GM23338 (cell line): Measurements from ENCODE around the gene RNF183. TPM values are rescaled to one million over a fixed set of nuclear protein-coding genes. Genes with fewer than 3 reads are reported as not detected.

Experiments
- ATAC-seq: fragments of 200-7000 bp; cut with Tn5 transposase; 3 replicates; pipeline ENCODE4 v1.9.1; 2020
- DNase-seq: peaks from one replicate; pipeline ENCODE4 v3.0.0-alpha.2; 2015; ENCODE audit warnings: low spot score
- H2AFZ ChIP-seq: fragments of 200-600 bp; sonication (generic); 2 replicates; pipeline ENCODE4 v1.8.0; 2016; ENCODE audit warnings: antibody characterized with exemption, mild to moderate bottlenecking, moderate library complexity
- H3F3A ChIP-seq: fragments of 200-600 bp; sonication (generic); replicated peaks from 2 replicates; pipeline ENCODE4 v1.8.0; 2017; ENCODE audit warnings: antibody characterized with exemption, mixed run types, low read depth
- H3K27ac ChIP-seq: fragments of 200-600 bp; sonication (generic); 2 replicates; pipeline ENCODE4 v1.6.1; 2016; ENCODE audit warnings: low read depth
- H3K27me3 ChIP-seq: fragments of 200-600 bp; sonication (generic); 2 replicates; pipeline ENCODE4 v1.8.0; 2016; ENCODE audit warnings: mild to moderate bottlenecking, mixed run types, moderate library complexity; ENCODE audit not compliant: insufficient read depth
- H3K36me3 ChIP-seq: fragments of 200-600 bp; sonication (generic); 2 replicates; pipeline ENCODE4 v1.8.0; 2016; ENCODE audit warnings: mild to moderate bottlenecking; ENCODE audit not compliant: insufficient read depth
- H3K4me1 ChIP-seq: fragments of 200-600 bp; sonication (generic); 2 replicates; pipeline ENCODE4 v1.8.0; 2016; ENCODE audit warnings: mild to moderate bottlenecking, moderate library complexity; ENCODE audit not compliant: insufficient read depth
- H3K4me2 ChIP-seq: fragments of 200-600 bp; sonication (generic); 2 replicates; pipeline ENCODE4 v1.7.1; 2017; ENCODE audit warnings: mixed run types
- H3K4me3 ChIP-seq: fragments of 200-600 bp; sonication (generic); 2 replicates; pipeline ENCODE4 v1.6.1; 2016; ENCODE audit warnings: mixed run types
- H3K79me2 ChIP-seq: fragments of 200-600 bp; sonication (generic); replicated peaks from 2 replicates; pipeline ENCODE4 v1.8.0; 2017; ENCODE audit warnings: mild to moderate bottlenecking; ENCODE audit not compliant: insufficient read depth
- H3K9me2 ChIP-seq: fragments of 200-600 bp; sonication (generic); 2 replicates; pipeline ENCODE4 v1.8.0; 2017; ENCODE audit not compliant: insufficient read depth
- H4K20me1 ChIP-seq: fragments of 200-600 bp; sonication (generic); replicated peaks from 2 replicates; pipeline ENCODE4 v1.8.0; 2017; ENCODE audit warnings: mild to moderate bottlenecking; ENCODE audit not compliant: insufficient read depth
- H3K27ac Mint-ChIP-seq: 2 replicates; pipeline ENCODE4 v1.8.0; 2020; ENCODE audit warnings: inconsistent platforms, mild to moderate bottlenecking, moderate library complexity, mixed read lengths
- H3K27me3 Mint-ChIP-seq: 3 replicates; pipeline ENCODE4 v1.8.0; 2022; ENCODE audit warnings: low read depth, mild to moderate bottlenecking, moderate library complexity, mixed read lengths, inconsistent platforms; ENCODE audit not compliant: insufficient read depth, poor library complexity
- H3K36me3 Mint-ChIP-seq: 3 replicates; pipeline ENCODE4 v1.8.0; 2021; ENCODE audit warnings: low read depth, mild to moderate bottlenecking, inconsistent platforms, moderate library complexity, mixed read lengths
- H3K4me1 Mint-ChIP-seq: 3 replicates; pipeline ENCODE4 v1.8.0; 2020; ENCODE audit warnings: mild to moderate bottlenecking, inconsistent platforms, mixed read lengths
- H3K4me3 Mint-ChIP-seq: 3 replicates; pipeline ENCODE4 v1.8.0; 2021; ENCODE audit warnings: moderate library complexity, mild to moderate bottlenecking, inconsistent platforms, mixed read lengths
- H3K9me3 Mint-ChIP-seq: 3 replicates; pipeline ENCODE4 v1.8.0; 2020; ENCODE audit warnings: moderate library complexity, mild to moderate bottlenecking, inconsistent platforms, mixed read lengths
- CREB1 ChIP-seq: fragments of 250-450 bp; sonication (Bioruptor Pico); IDR thresholded peaks from 2 replicates; pipeline ENCODE4 v1.5.0; 2020; ENCODE audit warnings: low read depth, mild to moderate bottlenecking, moderate library complexity
- CTCF ChIP-seq, 2 experiments: fragments of 200-600 bp in 1 of 2; sonication (generic) in 1 of 2; conservative IDR thresholded peaks; 2 replicates each; pipeline versions ENCODE4 v1.5.1 to v1.6.1; 2016 to 2017; ENCODE audit warnings: antibody characterized with exemption in 2 of 2, low read depth in 2 of 2, mild to moderate bottlenecking in 2 of 2, moderate library complexity in 1 of 2
- ETS1 ChIP-seq: IDR thresholded peaks from 2 replicates; pipeline ENCODE4 v1.6.1; 2016; ENCODE audit warnings: antibody characterized with exemption
- EZH2 ChIP-seq: fragments of 200-600 bp; sonication (generic); IDR thresholded peaks from one replicate; pipeline ENCODE4 v1.8.0; 2017; ENCODE audit warnings: antibody characterized with exemption, mild to moderate bottlenecking, low read depth; ENCODE audit not compliant: unreplicated experiment
- EZH2phosphoT487 ChIP-seq: fragments of 200-600 bp; sonication (generic); IDR thresholded peaks from one replicate; pipeline ENCODE4 v1.8.1; 2018; ENCODE audit warnings: antibody characterized with exemption; ENCODE audit not compliant: unreplicated experiment
- JUNB ChIP-seq: IDR thresholded peaks from one replicate; pipeline ENCODE4 v1.6.1; 2016; ENCODE audit warnings: antibody characterized with exemption; ENCODE audit not compliant: unreplicated experiment
- NANOG ChIP-seq: IDR thresholded peaks from 2 replicates; pipeline ENCODE4 v1.6.1; 2016; ENCODE audit warnings: antibody characterized with exemption, borderline replicate concordance
- POLR2AphosphoS5 ChIP-seq: IDR thresholded peaks from 2 replicates; pipeline ENCODE4 v1.6.1; 2016; ENCODE audit warnings: antibody characterized with exemption, low read depth
- REST ChIP-seq: IDR thresholded peaks from one replicate; pipeline ENCODE4 v1.6.1; 2018; ENCODE audit warnings: antibody characterized with exemption; ENCODE audit not compliant: unreplicated experiment
- STAT1 ChIP-seq: IDR thresholded peaks from one replicate; pipeline ENCODE4 v1.6.1; 2016; ENCODE audit warnings: antibody characterized with exemption; ENCODE audit not compliant: unreplicated experiment
- ZNF114 ChIP-seq: fragments of 250-450 bp; sonication (Bioruptor Pico); IDR thresholded peaks from 2 replicates; pipeline ENCODE4 v1.5.0; 2020; ENCODE audit warnings: mild to moderate bottlenecking, moderate library complexity
- ZNF331 ChIP-seq: fragments of 250-450 bp; sonication (Bioruptor Pico); IDR thresholded peaks from 2 replicates; pipeline ENCODE4 v1.5.0; 2020; ENCODE audit warnings: low read depth, mild to moderate bottlenecking, moderate library complexity
- ZNF462 ChIP-seq: fragments of 250-450 bp; sonication (Bioruptor Pico); IDR thresholded peaks from 2 replicates; pipeline ENCODE4 v1.5.0; 2020; ENCODE audit warnings: mild to moderate bottlenecking, moderate library complexity
- polyA plus RNA-seq: library from polyadenylated mRNA; unstranded; fragments of >200 nt; fragmentation: Nextera tagmentation; extraction: Ambion mirVana; gene quantifications from 2 replicates; pipeline ENCODE4 v1.2.1, GENCODE V29; 2016
- total RNA-seq: library from RNA; depleted of rRNA; stranded (reverse); fragments of >200 nt; shearing (Covaris generic); gene quantifications from 2 replicates; pipeline ENCODE4 v1.2.3, GENCODE V29; 2014

RNF183 gene
- total and polyA plus RNA-seq, 2 experiments from 2014 or later = 0.42 TPM; not detected in 1

- Histone ChIP-seq H3K36me3 (no peaks in the 10 kb centered on the region), H3K27ac (no peak overlapping the region), H3K4me2 (no peak overlapping the region), H2AFZ (no peak overlapping the region), H3K4me1 (no peaks in the 10 kb centered on the region), H3K79me2 (no peaks in the 10 kb centered on the region), H3F3A (no peaks in the 10 kb centered on the region), H3K4me3 (no peak overlapping the region), H3K27me3 (peaks cover 19% of the 10 kb centered on the region), H4K20me1 (no peaks in the 10 kb centered on the region), H3K9me2 (no peaks in the 10 kb centered on the region)
- Mint-ChIP-seq H3K27ac (no peak overlapping the region), H3K4me1 (peaks cover 5% of the 10 kb centered on the region; the same call in 1 of the 3 replicates), H3K9me3 (no peaks in the 10 kb centered on the region), H3K4me3 (no peak overlapping the region), H3K27me3 (peaks cover 20% of the 10 kb centered on the region), H3K36me3 (no peaks in the 10 kb centered on the region)
- DNase-seq (no peak), ATAC-seq (no peak)
- TF ChIP-seq NANOG (no peak), EZH2phosphoT487 (no peak), EZH2 (no peak), CTCF (conservative IDR thresholded peaks at IDR 0.05; ENCODE audit: low read depth in 2 of 2) (no peak), ZNF114 (no peak), REST (no peak), ZNF331 (CRISPR knock-in tag) (no peak), CREB1 (no peak), JUNB (no peak), ETS1 (no peak), ZNF462 (CRISPR knock-in tag) (no peak), POLR2AphosphoS5 (no peak), STAT1 (no peak)
Observed at GRCh38 chr9:113337714-113338113, 34.5 kb upstream of the RNF183 start.
